ENCODE data around the gene UGT1A1. TPM values are rescaled to one million over a fixed set of nuclear protein-coding genes. Genes with fewer than 3 reads are reported as not detected.

UGT1A1 gene
- total RNA-seq, 4 donors from 2014 or later: 0.94 TPM; not detected in 3

DNA sequence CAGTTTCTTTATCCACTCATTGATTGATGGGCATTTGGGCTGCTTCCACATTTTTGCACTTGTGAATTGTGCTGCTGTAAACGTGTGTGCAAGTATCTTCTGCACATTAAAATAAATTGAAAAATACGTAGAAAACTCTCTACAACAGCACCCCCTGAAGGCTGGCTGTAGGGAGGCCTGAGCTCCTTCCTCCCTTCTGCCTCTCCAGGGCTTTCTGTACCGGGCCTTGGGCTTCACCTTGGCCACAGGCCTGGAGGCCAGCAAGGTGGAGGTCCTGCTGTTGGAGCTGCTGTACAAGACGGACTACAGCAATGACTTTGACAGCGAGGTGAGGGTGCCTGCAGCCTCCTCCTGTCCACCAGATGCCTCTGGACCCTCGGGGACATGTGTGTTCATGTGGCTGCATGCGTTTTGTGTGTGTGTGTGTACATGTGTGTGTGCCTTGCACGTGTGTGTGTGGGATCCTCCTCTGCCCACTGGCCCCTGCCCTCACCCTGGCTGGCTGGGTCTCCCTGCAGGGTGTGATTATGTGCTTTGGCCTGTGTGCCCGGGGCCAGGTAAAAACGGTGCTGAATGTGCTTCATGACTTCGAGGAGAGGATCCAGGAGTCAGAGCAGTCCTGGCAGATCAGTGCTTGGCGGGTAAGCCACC lies 47.3 kb downstream of the UGT1A1 start:
- H3K27ac ChIP-seq: no peak overlapping the region
- H3K9me3 ChIP-seq: no peaks in the 10 kb centered on the region
- WGBS, 2 donors (ENCODE audit: low coverage in 1 of 2): 56 to 63% methylated on average over 2 to 3 of the region's 12 CpGs
- no peaks in the 10 kb centered on the region for H3K4me1 ChIP-seq
- peaks cover 35% of the 10 kb centered on the region for H3K27me3 ChIP-seq
- H3K4me3 ChIP-seq: no peak overlapping the region
- H3K36me3 ChIP-seq: no peaks in the 10 kb centered on the region
- no peak for ATAC-seq
- TF ChIP-seq POLR2AphosphoS5 (IDR thresholded peaks at IDR 0.05) (no peak), CTCF (IDR thresholded peaks at IDR 0.05) (no peak), POLR2A (IDR thresholded peaks at IDR 0.05) (no peak), EP300 (IDR thresholded peaks at IDR 0.05) (no peak)

DNA sequence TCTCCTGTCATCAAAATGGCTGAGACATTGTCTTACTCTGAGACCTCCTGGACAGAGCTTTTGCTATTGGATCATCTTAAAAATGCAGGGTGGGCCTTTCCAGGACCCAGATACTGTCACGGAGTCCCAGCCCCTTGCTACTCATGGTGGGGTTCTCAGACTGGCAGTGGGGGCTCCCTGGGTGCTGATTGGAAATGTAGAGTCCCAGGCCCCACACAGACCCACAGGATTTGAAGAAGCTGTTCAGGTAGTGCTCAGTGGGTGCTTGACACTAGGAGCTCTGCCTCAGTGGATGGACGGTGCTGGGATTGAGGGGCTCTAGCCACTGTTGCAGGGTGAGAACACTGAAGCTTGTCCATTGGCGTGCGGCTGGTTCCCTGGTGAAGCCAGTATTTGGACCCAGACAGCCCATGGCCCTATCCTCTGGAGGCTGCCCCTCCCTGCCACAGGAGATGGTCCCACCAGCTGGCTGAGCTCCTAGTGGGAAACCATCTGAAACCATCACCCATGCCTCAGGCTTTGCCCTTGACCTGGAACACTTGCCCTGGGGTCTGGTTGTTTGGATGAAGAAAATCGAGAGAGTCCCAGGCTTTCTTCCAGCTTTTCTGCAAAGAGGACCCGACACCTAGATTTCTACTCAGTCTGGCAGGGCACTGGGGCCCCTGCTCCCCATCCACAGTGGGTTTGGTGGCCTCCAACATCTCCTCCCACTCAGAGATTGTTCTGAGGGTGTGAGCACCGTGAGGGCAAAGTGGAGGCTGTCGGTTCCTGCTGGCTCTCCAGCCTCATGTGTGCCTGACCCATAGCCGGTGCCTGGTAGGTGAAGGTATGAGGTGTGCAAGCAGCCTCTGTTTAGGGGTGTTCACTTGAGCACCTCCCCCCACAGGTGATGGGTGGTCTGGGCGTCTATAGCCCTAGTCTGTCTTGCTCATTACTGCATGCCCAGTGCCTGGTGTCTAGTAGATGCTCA lies 48.2 kb downstream of the UGT1A1 start:
- 86% methylated on average over 5 of the region's 10 CpGs; no CpG with 5 or more reads in 1 of the 2 donors for WGBS, 2 donors (ENCODE audit: low coverage in 1 of 2)
- no peaks in the 10 kb centered on the region for H3K36me3 ChIP-seq
- no peak overlapping the region for H3K4me3 ChIP-seq
- no peaks in the 10 kb centered on the region for H3K9me3 ChIP-seq
- ATAC-seq: no peak
- H3K4me1 ChIP-seq: no peaks in the 10 kb centered on the region
- TF ChIP-seq POLR2AphosphoS5 (IDR thresholded peaks at IDR 0.05): no peak
- TF ChIP-seq CTCF (IDR thresholded peaks at IDR 0.05): no peak
- no peak overlapping the region for H3K27ac ChIP-seq
- peaks cover 34% of the 10 kb centered on the region for H3K27me3 ChIP-seq

DNA sequence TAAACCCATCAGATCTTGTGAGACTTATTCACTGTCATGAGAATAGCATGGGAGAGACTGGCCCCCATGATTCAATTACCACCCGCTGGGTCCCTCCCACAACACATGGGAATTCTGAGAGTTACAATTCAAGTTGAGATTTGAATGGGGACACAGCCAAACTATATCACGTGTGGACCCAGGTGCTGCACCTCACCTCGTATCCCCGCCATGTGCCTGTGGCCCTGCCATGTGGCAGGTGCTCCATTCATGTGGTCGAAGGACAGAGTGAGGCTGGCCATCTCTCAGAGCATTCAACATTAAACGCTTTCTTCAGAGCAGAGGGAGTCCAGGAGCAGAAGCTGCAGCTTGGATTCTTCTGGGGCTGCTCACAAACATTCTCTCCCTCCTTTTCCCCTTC lies 50.3 kb downstream of the UGT1A1 start:
- Histone ChIP-seq H3K9me3 (no peaks in the 10 kb centered on the region), H3K27ac (no peak overlapping the region), H3K4me1 (no peaks in the 10 kb centered on the region), H3K27me3 (peaks cover 30% of the 10 kb centered on the region), H3K4me3 (no peak overlapping the region), H3K36me3 (no peaks in the 10 kb centered on the region)
- ATAC-seq: no peak
- WGBS, 2 donors (ENCODE audit: low coverage in 1 of 2): 94 to 100% methylated on average over 2 to 3 of the region's 6 CpGs
- TF ChIP-seq CTCF (IDR thresholded peaks at IDR 0.05) (no peak), EP300 (IDR thresholded peaks at IDR 0.05) (no peak), POLR2A (IDR thresholded peaks at IDR 0.05) (no peak), POLR2AphosphoS5 (IDR thresholded peaks at IDR 0.05) (no peak)

DNA sequence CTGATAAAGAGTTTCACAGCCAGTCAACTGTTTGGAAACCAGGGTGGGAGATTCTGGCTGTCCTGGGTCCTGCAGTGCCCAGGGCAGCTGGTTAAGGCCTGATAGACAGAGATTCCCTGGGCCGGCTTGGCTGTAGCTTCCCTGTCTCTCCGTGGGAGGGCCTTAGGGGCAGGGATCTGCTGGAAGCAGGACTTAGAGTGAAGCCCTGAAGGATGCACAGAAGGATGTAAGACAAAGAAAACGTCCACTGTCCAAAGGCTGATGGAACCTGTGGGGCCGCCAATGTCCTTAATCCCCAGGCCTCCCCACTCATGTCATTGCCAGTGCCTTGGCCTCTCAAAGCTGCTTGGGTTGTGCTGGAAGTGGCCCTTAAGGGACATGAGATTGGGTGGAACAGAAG lies 51.0 kb downstream of the UGT1A1 start:
- no peaks in the 10 kb centered on the region for H3K4me1 ChIP-seq
- no peaks in the 10 kb centered on the region for H3K36me3 ChIP-seq
- no peak for ATAC-seq
- H3K27ac ChIP-seq: no peak overlapping the region
- no peak overlapping the region for H3K4me3 ChIP-seq
- no peaks in the 10 kb centered on the region for H3K9me3 ChIP-seq
- peaks cover 30% of the 10 kb centered on the region for H3K27me3 ChIP-seq
- TF ChIP-seq EP300 (IDR thresholded peaks at IDR 0.05): no peak
- 80% methylated on average over 3 of the region's 4 CpGs; no CpG with 5 or more reads in 1 of the 2 donors for WGBS, 2 donors (ENCODE audit: low coverage in 1 of 2)

DNA sequence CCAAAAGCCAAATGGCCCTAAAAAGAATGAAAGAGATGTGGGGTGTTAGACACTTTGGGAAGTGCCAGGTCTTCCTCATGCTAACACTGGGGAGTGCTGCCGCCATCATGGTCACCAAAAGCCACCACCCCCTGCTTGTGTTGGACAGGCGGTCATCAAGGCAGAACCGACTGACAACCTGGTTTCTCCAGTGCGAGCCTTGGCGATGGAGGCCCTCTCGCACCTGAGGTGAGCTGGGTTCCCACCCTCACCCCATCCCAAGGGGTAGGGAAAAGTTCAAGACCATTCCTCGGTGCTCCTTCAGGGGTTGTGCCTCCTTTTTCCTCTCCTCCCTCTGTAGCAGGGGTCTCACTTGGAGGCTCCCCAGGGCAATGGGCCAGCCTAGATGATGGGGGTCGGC lies 51.7 kb downstream of the UGT1A1 start:
- H3K4me1 ChIP-seq: no peaks in the 10 kb centered on the region
- no peak for ATAC-seq
- H3K4me3 ChIP-seq: no peak overlapping the region
- no peaks in the 10 kb centered on the region for H3K36me3 ChIP-seq
- no peak overlapping the region for H3K27ac ChIP-seq
- H3K9me3 ChIP-seq: peaks cover 0 to 5% (median 0%) of the 10 kb centered on the region in 3 donors
- WGBS, 2 donors (ENCODE audit: low coverage in 1 of 2): 67 to 83% methylated on average over 1 to 2 of the region's 8 CpGs
- no peak for TF ChIP-seq EP300 (IDR thresholded peaks at IDR 0.05)
- no peak for TF ChIP-seq POLR2A (IDR thresholded peaks at IDR 0.05)
- no peak for TF ChIP-seq POLR2AphosphoS5 (IDR thresholded peaks at IDR 0.05)
- TF ChIP-seq CTCF (IDR thresholded peaks at IDR 0.05): no peak
- H3K27me3 ChIP-seq: peaks cover 30% of the 10 kb centered on the region

Measured in gastroesophageal sphincter (tissue), 4 donors.